Medulla oblongata (tissue), 1 donor: ENCODE results near the gene LTBR.

Experiments used
- DNase-seq: peaks from one replicate; pipeline ENCODE4 v3.0.0-alpha.2; 2015; ENCODE audit errors: extremely low spot score

LTBR gene

GRCh38 chr12:6367969-6368892 lies 15.7 kb upstream of the LTBR start:
- DNase-seq: peak; percentile 35

DNA sequence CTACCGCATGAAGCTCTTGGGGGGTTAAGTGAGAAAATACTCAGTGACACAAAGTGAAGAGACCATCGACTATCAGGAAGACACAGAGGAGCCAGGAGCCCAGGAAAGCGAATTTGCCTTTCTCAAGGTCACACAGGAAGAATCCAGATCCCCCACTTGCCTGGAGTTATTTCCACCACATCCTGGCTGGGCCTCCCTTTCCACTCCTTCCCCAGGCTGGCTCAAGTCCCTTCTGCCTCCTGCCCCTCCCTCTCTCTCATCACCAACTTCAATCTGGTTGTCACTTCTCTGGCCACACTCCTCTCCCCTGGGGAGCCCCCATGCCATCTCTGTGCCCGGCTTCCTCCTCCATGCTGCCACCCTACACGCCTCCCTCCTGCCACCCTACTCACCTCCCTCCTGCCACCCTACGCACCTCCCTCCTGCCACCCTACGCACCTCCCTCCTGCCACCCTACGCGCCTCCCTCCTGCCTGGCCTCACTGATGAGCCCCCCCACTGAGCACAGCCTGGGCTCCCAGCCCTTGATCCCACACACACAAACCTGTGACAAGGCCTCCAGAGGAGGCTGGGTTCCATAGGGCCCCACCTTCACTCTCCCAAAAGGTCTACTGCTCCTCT lies 14.9 kb upstream of the LTBR start:
- no peak for DNase-seq

GRCh38 chr12:6369916-6370575 lies 13.9 kb upstream of the LTBR start:
- no peak for DNase-seq

DNA sequence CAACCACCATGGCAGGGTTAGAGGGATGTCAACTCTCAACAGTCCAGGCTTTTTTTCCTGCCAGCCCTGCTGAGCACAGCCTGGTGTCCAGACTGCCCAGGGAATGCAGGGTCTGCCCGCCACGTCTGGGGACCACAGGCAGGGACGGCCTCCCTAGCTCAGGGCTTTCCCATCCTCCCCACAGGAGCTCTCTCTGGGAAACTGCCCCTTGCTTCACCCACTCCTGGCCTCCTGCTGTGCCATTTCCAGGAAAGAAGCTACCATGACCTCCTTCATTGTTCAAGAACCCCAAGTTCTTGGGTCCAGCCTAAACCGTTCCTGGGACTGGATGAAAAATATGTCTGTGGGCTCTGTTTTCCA lies 13.4 kb upstream of the LTBR start:
- DNase-seq: no peak

- DNase-seq: no peak
These were observed 12.8 kb upstream of the LTBR start for GRCh38 chr12:6370994-6371754.

- DNase-seq: no peak
These were observed 11.5 kb upstream of the LTBR start for GRCh38 chr12:6372403-6373003.

DNA sequence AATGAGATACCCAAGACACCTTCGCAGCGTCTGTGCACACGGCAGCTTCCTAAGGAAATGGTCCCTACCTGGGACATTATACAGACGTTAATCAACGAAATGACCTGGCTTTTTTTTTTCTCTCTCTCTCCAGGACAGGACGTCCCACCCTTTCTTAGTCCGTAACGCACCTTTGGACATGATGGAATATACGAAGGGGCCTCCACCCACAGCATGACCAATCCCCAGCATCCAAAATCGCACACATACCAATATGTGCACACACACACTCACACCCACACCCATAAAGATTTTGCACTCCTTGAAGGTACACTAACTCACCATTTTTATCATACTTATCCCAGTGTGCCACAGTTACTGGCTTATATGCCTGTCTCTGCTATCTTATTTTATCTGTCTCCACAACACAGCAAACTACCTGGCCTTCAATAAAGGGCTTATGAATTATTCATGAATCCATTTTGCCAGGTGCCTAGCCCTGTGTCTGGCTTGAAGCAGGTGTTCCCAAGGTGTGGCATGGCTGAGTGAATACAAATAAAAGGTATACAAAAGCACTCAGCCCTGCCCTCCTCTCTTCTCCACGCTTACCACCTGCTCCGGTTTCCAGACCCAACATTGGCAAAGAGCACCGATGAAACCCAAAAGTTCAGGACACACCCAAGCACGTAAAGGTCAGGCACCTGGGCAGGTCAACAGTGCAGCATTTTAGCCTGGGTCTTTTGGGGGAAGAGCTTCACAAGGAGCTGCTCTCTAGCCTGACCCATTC lies 10.8 kb upstream of the LTBR start:
- DNase-seq: no peak

- no peak for DNase-seq
These were observed 9.8 kb upstream of the LTBR start for GRCh38 chr12:6374028-6374785.

DNA sequence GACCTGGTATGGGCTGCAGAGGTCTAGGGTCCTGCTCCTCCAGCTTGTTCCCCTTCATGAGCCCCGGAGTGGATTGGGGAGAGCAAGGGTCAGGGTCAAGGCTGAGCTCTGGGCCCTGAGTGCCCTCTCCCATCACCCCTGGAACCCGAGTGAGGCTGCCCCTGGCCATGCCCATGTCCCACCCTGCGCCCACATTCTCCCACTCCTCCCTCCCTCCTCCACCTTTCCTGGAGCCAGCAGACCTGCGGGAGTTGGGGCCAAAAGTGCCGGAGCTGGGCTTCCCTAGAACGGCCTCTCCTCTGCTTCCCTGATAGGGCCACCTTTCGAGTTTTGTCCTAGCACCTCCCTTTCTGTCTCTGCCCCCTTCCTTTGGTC lies 9.2 kb upstream of the LTBR start:
- no peak for DNase-seq

GRCh38 chr12:6375269-6376078 lies 8.5 kb upstream of the LTBR start, which contains the start of gene SCNN1A:
Gene SCNN1A, minus strand, starts transcription at chr12:6375563. Its CDS starts 780 bp downstream, at chr12:6374783.
- DNase-seq: no peak

GRCh38 chr12:6376079-6376869 lies 7.7 kb upstream of the LTBR start:
- no peak for DNase-seq

GRCh38 chr12:6376870-6377666 lies 6.9 kb upstream of the LTBR start:
- no peak for DNase-seq

GRCh38 chr12:6377667-6377994 lies 6.3 kb upstream of the LTBR start:
- DNase-seq: no peak

- peak; percentile 57 for DNase-seq
These were observed 5.1 kb upstream of the LTBR start for GRCh38 chr12:6378709-6379472.

DNA sequence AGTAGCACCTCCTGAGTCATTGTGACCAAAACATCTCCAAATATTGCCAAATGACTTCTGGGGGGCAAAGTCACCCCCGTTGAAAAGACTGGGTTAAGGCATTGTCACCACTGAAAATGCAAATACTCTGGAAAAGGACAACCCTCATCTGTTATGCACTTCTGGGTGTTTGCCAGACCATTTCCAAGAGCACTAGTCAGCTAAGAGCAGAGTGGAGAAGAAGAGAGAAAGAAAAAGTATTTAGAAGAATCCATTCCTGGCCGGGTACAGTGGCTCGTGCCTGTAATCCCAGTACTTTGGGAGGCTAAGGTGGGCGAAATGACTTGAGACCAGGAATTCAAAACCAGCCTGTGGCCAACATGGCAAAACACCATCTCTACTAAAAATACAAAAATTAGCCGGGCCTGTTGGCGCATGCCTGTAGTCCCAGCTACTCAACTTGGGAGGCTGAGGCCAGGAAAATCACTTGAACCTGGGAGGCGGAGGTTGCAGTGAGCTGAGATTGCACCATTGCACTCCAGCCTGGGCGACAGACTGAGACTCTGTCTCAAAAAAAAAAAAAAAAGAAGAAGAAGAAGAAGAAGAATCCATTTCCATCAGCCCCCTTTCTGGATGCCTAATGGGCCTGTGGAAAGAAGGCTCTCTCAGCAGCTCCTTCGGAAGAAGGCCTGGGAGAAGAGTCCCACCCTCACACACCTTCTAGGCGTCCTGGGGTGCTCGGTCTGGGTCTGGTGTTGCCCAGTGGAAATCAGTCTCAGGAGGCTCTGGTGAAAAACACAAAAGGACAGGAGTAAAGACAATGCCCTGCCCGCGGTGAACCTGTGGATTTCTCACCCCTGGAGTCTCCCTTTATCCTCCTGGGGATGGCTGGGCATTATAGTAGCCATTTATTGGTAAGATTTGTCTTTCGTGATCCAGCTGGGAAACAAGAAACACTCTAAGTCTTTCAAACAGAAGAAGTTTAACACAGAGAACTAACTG lies 3.5 kb upstream of the LTBR start:
- DNase-seq: no peak

GRCh38 chr12:6382371-6382770 lies 1.6 kb upstream of the LTBR start:
- DNase-seq: no peak
